HS-27A (cell line): ENCODE measurements around the gene AQP9.
A peak's percentile ranks its signal among the peaks of the same experiment; 100 is the strongest.

Source experiments
- DNase-seq: peaks from one replicate; pipeline ENCODE4 v3.0.0-alpha.2; 2012; ENCODE audit warnings: low read depth, missing footprints

Gene AQP9

GRCh38 chr15:58227706-58228543, 89.7 kb downstream of the AQP9 start:
- peak; percentile 64 for DNase-seq

DNA sequence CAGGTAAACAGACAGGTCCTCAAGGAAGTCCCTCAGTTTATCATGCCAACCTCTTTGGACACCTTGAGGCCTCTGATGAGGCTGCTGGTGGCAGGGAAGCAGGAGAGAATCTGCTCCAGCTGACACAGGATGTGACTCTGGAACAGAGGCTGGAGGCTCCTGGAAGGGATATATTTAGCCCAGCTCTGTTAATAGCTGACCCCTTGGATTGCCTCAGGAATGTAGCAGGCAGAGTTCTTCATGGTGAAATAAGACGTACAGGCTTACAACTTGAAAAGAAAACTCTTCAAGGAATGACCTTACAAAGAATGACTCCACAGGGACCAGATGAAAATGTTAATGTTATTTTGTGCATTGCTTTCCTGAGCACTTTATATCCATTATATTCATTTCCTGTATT, 90.5 kb downstream of the AQP9 start:
- no peak for DNase-seq

GRCh38 chr15:58229297-58229768, 91.2 kb downstream of the AQP9 start:
- no peak for DNase-seq

DNA sequence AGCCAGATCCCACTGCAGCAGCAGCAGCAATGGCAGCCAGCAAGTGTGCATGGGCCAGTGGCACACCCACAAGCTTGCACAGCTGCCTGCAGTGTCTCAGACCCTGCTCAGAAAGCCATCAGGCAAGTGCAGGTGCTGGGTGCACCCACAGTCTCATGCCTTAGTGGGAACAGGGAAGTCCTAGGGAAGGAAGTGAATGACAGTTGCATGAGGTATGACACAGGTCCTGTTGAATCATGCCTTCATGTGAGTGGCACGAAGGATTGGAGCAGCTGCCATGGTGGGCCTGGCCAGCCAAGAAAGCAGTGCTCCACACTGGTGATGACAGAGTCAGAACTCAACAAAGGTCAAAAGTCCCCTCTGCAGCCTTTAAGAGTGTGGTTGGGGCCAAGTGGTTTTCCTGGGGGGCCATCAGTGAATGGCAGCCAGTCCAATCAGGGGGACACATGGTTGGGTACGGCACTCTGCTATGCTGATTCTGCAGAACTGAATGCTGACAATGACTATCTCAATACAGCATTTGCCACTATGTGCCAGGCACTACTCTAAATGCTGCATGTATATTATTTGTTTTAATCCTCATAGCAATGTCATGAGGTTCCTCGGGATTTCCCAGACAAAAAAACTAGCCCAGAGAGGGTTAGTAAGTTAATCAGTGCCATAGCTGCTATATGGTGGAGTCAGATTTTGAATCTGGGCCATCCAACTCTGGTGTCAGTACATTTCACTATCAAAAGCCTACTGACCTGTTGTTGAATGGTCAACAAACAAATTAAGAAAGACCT, 94.3 kb downstream of the AQP9 start:
- DNase-seq: no peak

DNA sequence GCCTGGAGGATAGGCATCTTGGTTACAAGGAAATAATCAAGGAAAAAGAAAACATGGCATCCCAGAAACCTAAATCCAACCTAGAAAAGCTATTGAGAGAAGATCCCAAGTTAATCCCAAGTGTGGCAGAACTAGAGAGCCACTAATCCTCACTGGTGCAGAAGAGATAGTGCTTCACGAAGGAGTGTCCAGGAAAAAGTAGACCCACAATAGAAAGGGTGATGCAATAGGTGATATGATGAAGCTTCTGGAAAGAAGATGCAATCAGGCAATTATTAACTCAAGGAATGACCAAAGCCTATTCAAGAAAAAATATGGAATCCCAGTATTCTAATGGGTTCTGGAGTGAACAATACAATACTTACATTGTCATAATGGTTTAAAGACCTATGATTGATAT, 95.2 kb downstream of the AQP9 start:
- no peak for DNase-seq
